Measurements from ENCODE around the gene IFI30.
A peak's percentile ranks its signal among the peaks of the same experiment; 100 is the strongest.

IFI30 gene

DNA sequence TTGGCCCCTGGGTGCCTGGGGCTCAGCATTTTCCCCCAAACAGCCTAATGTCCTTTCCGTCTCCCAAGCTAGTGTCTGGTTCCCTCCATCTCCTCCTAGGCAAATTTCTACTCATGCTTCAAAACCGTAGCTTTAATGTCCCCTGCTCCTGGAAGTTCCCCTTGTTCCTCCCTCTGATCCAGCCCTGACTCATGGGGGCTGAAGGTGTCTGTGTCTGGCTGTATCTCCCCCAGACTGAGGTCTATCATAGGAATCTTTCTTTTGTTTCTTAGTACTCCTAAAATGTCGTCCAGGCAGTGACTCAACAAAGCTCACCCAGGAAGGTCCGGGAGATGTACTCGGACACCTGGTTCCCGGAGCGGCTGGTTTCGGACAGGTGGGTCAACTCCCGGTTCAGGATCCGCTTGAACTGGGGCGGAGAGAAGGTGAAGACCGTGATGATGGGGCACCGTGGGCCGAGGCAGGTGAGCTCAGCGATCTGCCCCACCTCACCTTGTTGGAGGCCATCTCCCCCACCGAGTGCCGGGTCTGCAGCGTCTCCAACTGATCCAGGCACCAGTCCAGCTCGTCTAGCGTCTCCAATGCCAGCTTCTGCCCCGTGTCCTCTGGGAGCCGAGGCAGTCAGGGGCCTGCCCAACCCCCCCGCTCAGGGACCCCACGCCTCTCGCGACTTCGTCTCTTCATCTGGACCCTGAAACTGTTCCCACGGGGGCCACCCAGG lies 46.5 kb downstream of the IFI30 start:
- H3K27me3 Mint-ChIP-seq (ENCODE audit: low read depth, poor library complexity) = peaks cover 74% of the 10 kb centered on the region

DNA sequence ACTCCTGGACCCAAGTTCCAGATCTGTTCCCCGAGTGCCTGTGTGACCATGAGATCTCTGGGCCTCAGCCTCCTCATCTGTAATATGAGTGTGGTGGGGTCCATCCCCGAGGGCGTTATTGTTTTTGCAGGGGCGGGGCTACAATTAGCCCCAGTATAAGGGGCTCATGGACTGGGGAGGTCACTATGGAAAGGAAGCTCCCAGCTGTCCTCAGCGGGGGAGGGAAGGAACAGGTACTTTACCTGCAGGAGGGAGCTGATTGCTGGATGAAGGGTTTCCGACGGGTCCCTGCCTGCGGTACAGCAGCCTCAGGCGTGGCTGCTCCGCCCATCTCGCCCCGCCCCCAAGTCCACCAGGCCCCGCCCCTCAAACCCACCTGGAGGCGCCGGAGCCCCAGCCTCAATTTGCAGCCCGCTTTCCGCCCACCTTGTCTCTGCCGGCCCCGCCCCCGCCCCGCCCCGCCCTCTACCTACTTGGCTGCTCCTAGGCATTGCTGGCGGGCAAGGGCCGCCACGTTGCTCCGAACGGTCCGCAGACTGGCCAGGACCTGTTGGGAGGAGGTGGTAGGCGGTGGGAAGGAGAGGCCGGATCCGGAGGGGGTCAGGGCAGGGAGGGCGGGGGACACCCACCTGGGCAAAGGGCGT lies 47.1 kb downstream of the IFI30 start:
- TF ChIP-seq, protein P1, sequence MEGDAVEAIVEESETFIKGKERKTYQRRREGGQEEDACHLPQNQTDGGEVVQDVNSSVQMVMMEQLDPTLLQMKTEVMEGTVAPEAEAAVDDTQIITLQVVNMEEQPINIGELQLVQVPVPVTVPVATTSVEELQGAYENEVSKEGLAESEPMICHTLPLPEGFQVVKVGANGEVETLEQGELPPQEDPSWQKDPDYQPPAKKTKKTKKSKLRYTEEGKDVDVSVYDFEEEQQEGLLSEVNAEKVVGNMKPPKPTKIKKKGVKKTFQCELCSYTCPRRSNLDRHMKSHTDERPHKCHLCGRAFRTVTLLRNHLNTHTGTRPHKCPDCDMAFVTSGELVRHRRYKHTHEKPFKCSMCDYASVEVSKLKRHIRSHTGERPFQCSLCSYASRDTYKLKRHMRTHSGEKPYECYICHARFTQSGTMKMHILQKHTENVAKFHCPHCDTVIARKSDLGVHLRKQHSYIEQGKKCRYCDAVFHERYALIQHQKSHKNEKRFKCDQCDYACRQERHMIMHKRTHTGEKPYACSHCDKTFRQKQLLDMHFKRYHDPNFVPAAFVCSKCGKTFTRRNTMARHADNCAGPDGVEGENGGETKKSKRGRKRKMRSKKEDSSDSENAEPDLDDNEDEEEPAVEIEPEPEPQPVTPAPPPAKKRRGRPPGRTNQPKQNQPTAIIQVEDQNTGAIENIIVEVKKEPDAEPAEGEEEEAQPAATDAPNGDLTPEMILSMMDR (IDR thresholded peaks at IDR 0.05) = no peak

More for the DNA sequence above, 46.5 kb downstream of the IFI30 start:
- no peak overlapping the region for H3K4me3 Mint-ChIP-seq
- no peak for DNase-seq
- H3K27ac Mint-ChIP-seq = no peak overlapping the region
- no peaks in the 10 kb centered on the region for H3K36me3 Mint-ChIP-seq (ENCODE audit: low read depth)
- peaks cover 25% of the 10 kb centered on the region for H3K4me1 Mint-ChIP-seq
- TF ChIP-seq, protein P1 (IDR thresholded peaks at IDR 0.05) = no peak
- H3K9me3 Mint-ChIP-seq = no peaks in the 10 kb centered on the region

DNA sequence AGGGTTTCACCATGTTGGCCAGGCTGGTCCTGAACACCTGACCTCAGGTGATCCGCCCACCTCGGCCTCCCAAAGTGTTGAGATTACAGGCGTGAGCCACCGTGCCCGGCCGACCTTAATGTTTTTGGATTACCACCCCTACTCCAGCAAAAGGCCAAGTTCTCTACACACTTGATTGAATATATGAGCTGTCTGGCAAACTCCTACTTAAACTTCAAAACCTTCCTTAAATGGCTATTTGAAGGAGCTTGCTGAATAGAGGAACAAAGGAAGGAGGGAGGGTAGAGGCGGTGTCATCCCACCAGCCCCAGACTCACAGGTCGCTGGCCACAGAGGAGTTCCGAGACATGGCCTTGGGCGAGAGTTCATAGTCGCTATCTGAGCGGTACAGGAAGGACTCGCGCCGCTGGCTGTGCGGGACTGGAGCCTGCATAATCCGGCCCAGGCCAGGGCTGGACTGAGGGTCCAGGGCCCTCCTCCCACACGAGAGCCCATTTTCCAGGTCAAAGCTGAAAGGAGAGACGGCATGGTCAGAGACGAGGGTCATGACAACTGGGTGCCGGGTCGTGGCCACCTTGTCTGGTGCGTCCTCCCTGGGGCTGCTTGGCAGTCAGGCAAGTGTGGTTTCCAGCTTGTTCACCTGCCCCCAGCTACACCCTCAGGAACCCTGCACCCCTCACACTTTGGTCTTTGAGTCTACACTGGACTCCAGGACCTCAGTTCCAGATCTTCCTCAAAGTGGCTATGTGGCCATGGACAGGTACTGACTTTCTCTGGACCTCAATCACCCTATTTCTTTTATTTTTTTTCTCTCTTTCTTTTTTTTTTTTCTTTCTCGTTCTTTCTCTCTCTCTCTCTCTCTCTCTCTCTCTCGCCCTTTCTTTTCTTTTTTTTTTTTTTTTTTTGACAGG lies 48.5 kb downstream of the IFI30 start:
- Mint-ChIP-seq H3K4me3 (no peak overlapping the region), H3K36me3 (ENCODE audit: low read depth) (no peaks in the 10 kb centered on the region), H3K27ac (no peak overlapping the region), H3K4me1 (peaks cover 37% of the 10 kb centered on the region), H3K27me3 (ENCODE audit: low read depth, poor library complexity) (peaks cover 88% of the 10 kb centered on the region), H3K9me3 (no peaks in the 10 kb centered on the region)
- TF ChIP-seq, protein P1 (IDR thresholded peaks at IDR 0.05) = no peak
- no peak for DNase-seq

More for the DNA sequence above, 47.1 kb downstream of the IFI30 start:
- peaks cover 27% of the 10 kb centered on the region for H3K4me1 Mint-ChIP-seq
- H3K27ac Mint-ChIP-seq = no peak overlapping the region
- no peaks in the 10 kb centered on the region for H3K9me3 Mint-ChIP-seq
- no peak overlapping the region for H3K4me3 Mint-ChIP-seq
- peak; percentile 67 for DNase-seq
- peaks cover 81% of the 10 kb centered on the region for H3K27me3 Mint-ChIP-seq (ENCODE audit: low read depth, poor library complexity)
- H3K36me3 Mint-ChIP-seq (ENCODE audit: low read depth) = no peaks in the 10 kb centered on the region

DNA sequence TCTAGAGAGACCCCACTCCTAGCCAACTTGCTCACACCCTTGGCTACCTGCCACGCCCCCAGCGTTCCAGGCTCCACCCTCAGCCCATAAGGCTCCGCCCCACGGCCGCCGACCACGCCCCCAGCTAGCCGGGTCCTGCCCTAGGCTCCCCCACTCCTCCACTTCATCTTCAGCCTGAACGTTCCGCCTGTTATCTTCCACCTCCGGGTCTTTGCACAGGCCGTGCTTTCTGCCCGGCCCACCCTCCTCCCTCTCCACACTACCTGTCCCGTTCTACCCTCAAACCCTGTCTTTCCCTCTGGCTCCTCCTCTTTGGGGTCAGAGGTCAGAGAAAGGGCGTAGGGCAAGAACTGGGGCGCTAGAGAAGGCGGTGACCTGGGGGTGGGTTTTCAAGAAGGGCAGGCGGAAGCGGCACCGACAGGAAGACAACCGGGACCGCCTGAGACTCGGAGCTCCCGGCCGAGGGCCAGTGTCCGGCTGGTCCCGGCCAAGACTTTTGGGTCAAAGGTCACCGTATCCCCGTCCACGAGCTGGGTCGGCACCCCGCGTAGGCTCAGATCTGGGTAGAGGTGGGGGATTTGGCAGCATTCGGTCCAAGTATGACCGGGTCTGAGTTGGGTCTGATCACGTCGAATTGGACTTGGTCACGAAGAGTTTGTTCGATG lies 50.4 kb downstream of the IFI30 start:
- Mint-ChIP-seq H3K9me3 (no peaks in the 10 kb centered on the region), H3K27ac (peak overlapping the region; percentile 11), H3K27me3 (ENCODE audit: low read depth, poor library complexity) (peaks cover 77% of the 10 kb centered on the region), H3K4me3 (peak overlapping the region; percentile 86), H3K4me1 (peaks cover 43% of the 10 kb centered on the region), H3K36me3 (ENCODE audit: low read depth) (no peaks in the 10 kb centered on the region)
- TF ChIP-seq, protein P1 (IDR thresholded peaks at IDR 0.05) = no peak
- peak; percentile 75 for DNase-seq

DNA sequence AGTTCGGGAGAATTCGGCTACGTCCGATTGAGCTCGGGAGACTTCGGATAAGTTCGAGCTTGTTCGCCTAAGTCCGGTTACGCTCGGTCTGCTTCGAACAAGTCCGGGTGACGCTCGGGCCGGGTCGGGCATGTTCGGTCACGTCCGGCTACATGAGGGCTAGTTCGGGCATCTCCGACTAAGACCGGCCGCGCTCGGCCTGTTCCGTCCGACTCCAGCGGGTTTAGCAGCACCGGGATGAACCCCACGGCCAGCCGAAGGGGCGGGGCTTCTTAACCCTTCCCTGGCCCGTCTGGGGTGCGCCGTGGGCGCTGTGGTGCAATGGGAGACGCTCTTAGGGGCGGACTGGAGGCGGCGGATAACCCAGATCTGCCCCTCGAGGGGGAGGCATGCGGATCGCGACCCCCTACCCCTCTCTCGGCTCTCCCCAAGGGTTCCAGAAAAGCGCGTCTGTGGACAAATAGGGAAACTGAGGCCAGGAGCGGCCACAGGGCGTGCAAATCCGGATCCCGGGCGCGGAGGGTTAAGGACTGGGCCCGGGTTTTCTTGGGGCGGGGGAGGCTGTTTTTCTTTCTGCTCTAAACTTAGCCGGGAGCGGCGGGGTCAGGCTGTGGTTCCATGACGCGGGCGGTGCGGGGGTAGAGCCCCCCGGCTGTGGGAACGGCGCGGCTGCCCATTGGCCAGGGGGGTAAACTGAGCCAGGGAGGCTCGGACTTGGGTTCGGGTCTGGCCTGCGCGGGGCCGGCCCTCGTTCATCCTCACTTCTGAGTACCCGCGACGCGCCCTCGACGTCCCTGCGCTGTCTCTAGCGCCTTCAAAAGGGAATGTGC lies 51.1 kb downstream of the IFI30 start:
- Mint-ChIP-seq H3K4me3 (peak overlapping the region; percentile 86), H3K4me1 (peaks cover 43% of the 10 kb centered on the region), H3K36me3 (ENCODE audit: low read depth) (no peaks in the 10 kb centered on the region), H3K27me3 (ENCODE audit: low read depth, poor library complexity) (peaks cover 75% of the 10 kb centered on the region), H3K27ac (peak overlapping the region; percentile 11), H3K9me3 (no peaks in the 10 kb centered on the region)
- TF ChIP-seq, protein P1 (IDR thresholded peaks at IDR 0.05) = no peak
- peak; percentile 99 for DNase-seq
